HepG2 (cell line): Measurements from ENCODE around the gene DPM2. TPM values are rescaled to one million over a fixed set of nuclear protein-coding genes. Genes with fewer than 3 reads are reported as not detected.

Source experiments
- ATAC-seq: fragments of 200-7000 bp; cut with Tn5 transposase; 3 replicates; pipeline ENCODE4 v1.9.1; 2020; ENCODE audit warnings: mild to moderate bottlenecking, moderate library complexity
- BruUV-seq: library from RNA; stranded (reverse); fragments of 400-500 nt; replicated peaks from 2 replicates; lab custom pipeline; 2021; lab: Mats Ljungman, UMichigan
- CTCF ChIA-PET: fragments of 300-600 bp; formaldehyde crosslinking; extraction: SDS; loops from one replicate; lab custom pipeline; 2021; ENCODE audit warnings: low total read pairs, inconsistent platforms, low intra/inter-chr PET ratio; lab: Yijun Ruan, JAX
- POLR2A ChIA-PET: fragments of 350-600 bp; sonication (Branson Sonifier 250); formaldehyde crosslinking; loops from one replicate; lab custom pipeline; 2020; ENCODE audit warnings: antibody characterized with exemption, inconsistent platforms; lab: Yijun Ruan, JAX
- DNase-seq: peaks from one replicate; pipeline ENCODE4 v3.0.0-alpha.2; 2015; ENCODE audit warnings: low spot score
- FAIRE-seq: peaks from 3 replicates; lab custom pipeline; 2011; peaks lifted over from hg19 to GRCh38; lab: Jason Lieb, UNC
- H2AFZ ChIP-seq: one replicate; pipeline ENCODE4 v1.6.1; 2011; ENCODE audit warnings: low read length, inconsistent platforms
- H3K27ac ChIP-seq: fragments of 300-600 bp; 3 replicates; pipeline ENCODE4 v1.8.0; 2011; ENCODE audit warnings: mixed run types, mild to moderate bottlenecking, mixed read lengths, low read length, inconsistent platforms; ENCODE audit not compliant: insufficient read depth; ENCODE audit errors: extremely low read length
- H3K27me3 ChIP-seq, 2 experiments: fragments of 200-600 bp in 1 of 2; 2 replicates in 1 of 2; 3 replicates in 1 of 2; pipeline versions ENCODE4 v1.6.0 to v1.8.0; 2011; ENCODE audit warnings: low read length in 2 of 2, mild to moderate bottlenecking in 2 of 2, moderate library complexity in 2 of 2, inconsistent platforms in 1 of 2; ENCODE audit not compliant: insufficient read depth in 2 of 2, control insufficient read depth in 1 of 2
- H3K36me3 ChIP-seq, 2 experiments: fragments of 200-600 bp in 1 of 2; replicated peaks in 1 of 2; 2 replicates in 1 of 2; 3 replicates in 1 of 2; pipeline versions ENCODE4 v1.5.1 to v1.8.0; 2011; ENCODE audit warnings: low read length in 2 of 2, inconsistent platforms in 1 of 2; ENCODE audit not compliant: insufficient read depth in 2 of 2, control insufficient read depth in 1 of 2
- H3K4me1 ChIP-seq: 2 replicates; pipeline ENCODE4 v1.5.1; 2012; ENCODE audit warnings: low read length, inconsistent platforms; ENCODE audit not compliant: insufficient read depth
- H3K4me2 ChIP-seq: 2 replicates; pipeline ENCODE4 v1.6.0; 2011; ENCODE audit warnings: low read depth, low read length, inconsistent platforms
- H3K4me3 ChIP-seq, 3 experiments: fragments of 200-600 bp in 1 of 3; sonication (generic), shearing (Covaris generic) in 1 of 3; replicated peaks in 1 of 3; 2 replicates each; pipeline ENCODE4 v1.5.1; 2011 to 2016; ENCODE audit warnings: low read length in 3 of 3, inconsistent platforms in 2 of 3, low read depth in 2 of 3, mild to moderate bottlenecking in 2 of 3, control low read depth in 1 of 3, mixed read lengths in 1 of 3; ENCODE audit not compliant: insufficient read depth in 1 of 3
- H3K79me2 ChIP-seq: one replicate; pipeline ENCODE4 v1.6.1; 2011; ENCODE audit warnings: low read length, inconsistent platforms; ENCODE audit not compliant: insufficient read depth
- H3K9ac ChIP-seq: 2 replicates; pipeline ENCODE4 v1.6.0; 2011; ENCODE audit warnings: mild to moderate bottlenecking, low read depth, low read length, inconsistent platforms; ENCODE audit not compliant: insufficient read depth
- H3K9me3 ChIP-seq: 2 replicates; pipeline ENCODE4 v1.5.1; 2012; ENCODE audit warnings: mild to moderate bottlenecking, low read length
- H4K20me1 ChIP-seq: 2 replicates; pipeline ENCODE4 v1.6.0; 2011; ENCODE audit warnings: inconsistent platforms, mild to moderate bottlenecking, low read length, moderate library complexity; ENCODE audit not compliant: insufficient read depth
- FOXM1 ChIP-seq: sonication (generic); formaldehyde crosslinking; IDR thresholded peaks from 2 replicates; pipeline ENCODE4 v1.5.0; 2020; ENCODE audit warnings: missing genetic modification reagents
- FOXO1 ChIP-seq: sonication (generic); formaldehyde crosslinking; IDR thresholded peaks from 2 replicates; pipeline ENCODE4 v1.4.0; 2020; ENCODE audit warnings: missing genetic modification reagents
- KAT2B ChIP-seq: fragments of 150-350 bp; IDR thresholded peaks from 2 replicates; pipeline ENCODE4 v1.6.1; 2014; ENCODE audit warnings: low read depth, low read length, borderline replicate concordance
- KLF16 ChIP-seq, 2 experiments: sonication (generic) in 1 of 2; formaldehyde crosslinking in 1 of 2; IDR thresholded peaks; 2 replicates each; pipeline versions ENCODE4 v1.6.1 to v1.8.0; 2016 to 2023; ENCODE audit warnings: missing genetic modification reagents in 2 of 2, missing compliant biosample characterization in 1 of 2
- MBD4 ChIP-seq: IDR thresholded peaks from 2 replicates; pipeline ENCODE4 v1.6.1; 2012; ENCODE audit warnings: low read length, inconsistent platforms, borderline replicate concordance
- REXO4 ChIP-seq: sonication (generic); formaldehyde crosslinking; IDR thresholded peaks from 2 replicates; pipeline ENCODE4 v1.8.0; 2022; ENCODE audit warnings: missing genetic modification reagents, mild to moderate bottlenecking, borderline replicate concordance
- SP140L ChIP-seq: sonication (generic); formaldehyde crosslinking; IDR thresholded peaks from 2 replicates; pipeline ENCODE4 v1.4.0; 2020; ENCODE audit warnings: missing genetic modification reagents, borderline replicate concordance
- ZEB1 ChIP-seq: IDR thresholded peaks from 2 replicates; pipeline ENCODE4 v1.6.1; 2012; ENCODE audit warnings: mild to moderate bottlenecking, low read depth, inconsistent platforms; ENCODE audit not compliant: insufficient replicate concordance
- ZFP1 ChIP-seq: IDR thresholded peaks from 2 replicates; pipeline ENCODE4 v1.6.1; 2016
- ZNF205 ChIP-seq: IDR thresholded peaks from 2 replicates; pipeline ENCODE4 v1.6.1; 2018; ENCODE audit warnings: missing biosample characterization, missing genetic modification reagents
- ZNF296 ChIP-seq: sonication (generic); formaldehyde crosslinking; conservative IDR thresholded peaks from 2 replicates; pipeline ENCODE4 v1.5.0; 2020; ENCODE audit warnings: mild to moderate bottlenecking, missing genetic modification reagents
- ZNF451 ChIP-seq: sonication (generic); formaldehyde crosslinking; IDR thresholded peaks from 2 replicates; pipeline ENCODE4 v1.5.0; 2020; ENCODE audit warnings: mild to moderate bottlenecking, missing genetic modification reagents
- WGBS: methylation state at CpG from one replicate; pipeline ENCODE4 v1.1.6; 2017; ENCODE audit warnings: low lambda C conversion rate; 5-methylcytosine and 5-hydroxymethylcytosine counted together
- in situ Hi-C: cut with HindIII; loops from 2 replicates; pipeline ENCODE4 v1.10.0; 2017; ENCODE audit warnings: low pct_unique_long_range_greater_than_20kb; ENCODE audit not compliant: extremely low pct_ligation_motif_present
- intact Hi-C: fragments of 100-400 bp; cut with micrococcal nuclease; formaldehyde crosslinking; loops from one replicate; pipeline ENCODE4 v1.10.0; 2022; ENCODE audit not compliant: unreplicated experiment
- polyA plus RNA-seq, 8 experiments: library from polyadenylated mRNA; depleted of rRNA in 3 of 8; stranded (reverse) in 7 of 8; unstranded in 1 of 8; fragments of >200 nt; fragmentation: Illumina TruSeq in 4 of 8; extraction: Trizol in 4 of 8; gene quantifications; 2 replicates each; pipeline versions ENCODE4 v1.2.1 to v1.2.3, GENCODE V29; 2011 to 2016; ENCODE audit warnings: low read depth in 4 of 8, missing spikeins in 1 of 8, mixed read lengths in 1 of 8; ENCODE audit not compliant: insufficient read depth in 1 of 8
- total RNA-seq, 5 experiments: library from RNA; depleted of rRNA; stranded (reverse); fragments of >200 nt; fragmentation: Illumina TruSeq; extraction: Trizol; gene quantifications; 2 replicates each; pipeline ENCODE4 v1.2.3, GENCODE V29; 2016; ENCODE audit warnings: low read depth in 1 of 5
- TF ChIP-seq, protein P1 (sequence below): sonication (generic); formaldehyde crosslinking; IDR thresholded peaks from 2 replicates; pipeline ENCODE4 v1.8.1; 2022; ENCODE audit warnings: low read depth, mild to moderate bottlenecking, missing genetic modification reagents
- TF ChIP-seq, protein P2 (sequence below): sonication (generic); formaldehyde crosslinking; IDR thresholded peaks from 2 replicates; pipeline ENCODE4 v1.4.0; 2020; ENCODE audit warnings: missing genetic modification reagents
- TF ChIP-seq, protein P3 (sequence below): sonication (generic); formaldehyde crosslinking; IDR thresholded peaks from 2 replicates; pipeline ENCODE4 v1.4.0; 2020; ENCODE audit warnings: missing genetic modification reagents
- TF ChIP-seq, protein P4 (sequence below): sonication (generic); formaldehyde crosslinking; IDR thresholded peaks from 2 replicates; pipeline ENCODE4 v1.4.0; 2020; ENCODE audit warnings: mild to moderate bottlenecking, missing genetic modification reagents, borderline replicate concordance

DPM2 gene
- total and polyA plus RNA-seq, 2 of the 13 experiments (the other 11 are each of a cell fraction or from before 2014, with no cell fraction given), result 24.8 to 35.3 TPM

DNA sequence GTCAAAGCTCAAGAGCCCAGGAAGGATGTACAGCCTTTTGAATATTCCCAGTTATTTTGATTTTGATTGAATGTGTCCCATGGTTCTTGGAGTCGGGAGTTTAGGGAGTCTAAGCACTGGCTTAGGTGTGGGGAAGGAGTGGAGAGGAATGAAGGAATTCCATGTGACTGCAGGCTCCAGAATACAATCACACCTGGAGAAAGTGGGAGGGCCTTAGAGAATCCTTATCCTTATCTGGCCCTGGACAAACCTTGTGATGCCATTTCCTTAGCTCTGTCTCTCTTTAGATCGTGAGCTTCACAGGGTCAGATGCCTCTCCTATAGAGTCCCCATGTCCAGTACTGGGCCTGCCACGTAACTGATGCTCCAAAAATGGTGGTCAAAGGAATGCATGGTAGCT is 47.4 kb upstream of the DPM2 start:
- H3K27ac ChIP-seq, result no peak overlapping the region

More for the DNA sequence above, 47.4 kb upstream of the DPM2 start:
- FAIRE-seq (no peak), ATAC-seq (no peak), DNase-seq (no peak)
- Histone ChIP-seq H3K4me3 (no peak overlapping the region), H4K20me1 (no peaks in the 10 kb centered on the region), H3K4me2 (no peak overlapping the region), H3K27me3 (no peaks in the 10 kb centered on the region), H3K79me2 (peaks cover 2% of the 10 kb centered on the region), H3K36me3 (no peaks in the 10 kb centered on the region), H2AFZ (no peak overlapping the region), H3K9ac (no peak overlapping the region), H3K4me1 (peaks cover 76% of the 10 kb centered on the region), H3K9me3 (no peaks in the 10 kb centered on the region)
- in situ Hi-C loops, result no loop called here
- 85% methylated on average over 2 of the region's 3 CpGs for WGBS
- TF ChIP-seq ZNF296, result no peak
- TF ChIP-seq, protein P1, sequence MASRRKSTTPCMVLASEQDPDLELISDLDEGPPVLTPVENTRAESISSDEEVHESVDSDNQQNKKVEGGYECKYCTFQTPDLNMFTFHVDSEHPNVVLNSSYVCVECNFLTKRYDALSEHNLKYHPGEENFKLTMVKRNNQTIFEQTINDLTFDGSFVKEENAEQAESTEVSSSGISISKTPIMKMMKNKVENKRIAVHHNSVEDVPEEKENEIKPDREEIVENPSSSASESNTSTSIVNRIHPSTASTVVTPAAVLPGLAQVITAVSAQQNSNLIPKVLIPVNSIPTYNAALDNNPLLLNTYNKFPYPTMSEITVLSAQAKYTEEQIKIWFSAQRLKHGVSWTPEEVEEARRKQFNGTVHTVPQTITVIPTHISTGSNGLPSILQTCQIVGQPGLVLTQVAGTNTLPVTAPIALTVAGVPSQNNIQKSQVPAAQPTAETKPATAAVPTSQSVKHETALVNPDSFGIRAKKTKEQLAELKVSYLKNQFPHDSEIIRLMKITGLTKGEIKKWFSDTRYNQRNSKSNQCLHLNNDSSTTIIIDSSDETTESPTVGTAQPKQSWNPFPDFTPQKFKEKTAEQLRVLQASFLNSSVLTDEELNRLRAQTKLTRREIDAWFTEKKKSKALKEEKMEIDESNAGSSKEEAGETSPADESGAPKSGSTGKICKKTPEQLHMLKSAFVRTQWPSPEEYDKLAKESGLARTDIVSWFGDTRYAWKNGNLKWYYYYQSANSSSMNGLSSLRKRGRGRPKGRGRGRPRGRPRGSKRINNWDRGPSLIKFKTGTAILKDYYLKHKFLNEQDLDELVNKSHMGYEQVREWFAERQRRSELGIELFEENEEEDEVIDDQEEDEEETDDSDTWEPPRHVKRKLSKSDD (CRISPR knock-in tag), result no peak
- no peak for TF ChIP-seq KAT2B
- TF ChIP-seq, protein P2, sequence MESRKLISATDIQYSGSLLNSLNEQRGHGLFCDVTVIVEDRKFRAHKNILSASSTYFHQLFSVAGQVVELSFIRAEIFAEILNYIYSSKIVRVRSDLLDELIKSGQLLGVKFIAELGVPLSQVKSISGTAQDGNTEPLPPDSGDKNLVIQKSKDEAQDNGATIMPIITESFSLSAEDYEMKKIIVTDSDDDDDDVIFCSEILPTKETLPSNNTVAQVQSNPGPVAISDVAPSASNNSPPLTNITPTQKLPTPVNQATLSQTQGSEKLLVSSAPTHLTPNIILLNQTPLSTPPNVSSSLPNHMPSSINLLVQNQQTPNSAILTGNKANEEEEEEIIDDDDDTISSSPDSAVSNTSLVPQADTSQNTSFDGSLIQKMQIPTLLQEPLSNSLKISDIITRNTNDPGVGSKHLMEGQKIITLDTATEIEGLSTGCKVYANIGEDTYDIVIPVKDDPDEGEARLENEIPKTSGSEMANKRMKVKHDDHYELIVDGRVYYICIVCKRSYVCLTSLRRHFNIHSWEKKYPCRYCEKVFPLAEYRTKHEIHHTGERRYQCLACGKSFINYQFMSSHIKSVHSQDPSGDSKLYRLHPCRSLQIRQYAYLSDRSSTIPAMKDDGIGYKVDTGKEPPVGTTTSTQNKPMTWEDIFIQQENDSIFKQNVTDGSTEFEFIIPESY (CRISPR knock-in tag), result no peak
- TF ChIP-seq KLF16 (CRISPR knock-in tag; IDR thresholded peaks at IDR 0.05), result no peak
- no peak for TF ChIP-seq SP140L (CRISPR knock-in tag)
- TF ChIP-seq, protein P3, sequence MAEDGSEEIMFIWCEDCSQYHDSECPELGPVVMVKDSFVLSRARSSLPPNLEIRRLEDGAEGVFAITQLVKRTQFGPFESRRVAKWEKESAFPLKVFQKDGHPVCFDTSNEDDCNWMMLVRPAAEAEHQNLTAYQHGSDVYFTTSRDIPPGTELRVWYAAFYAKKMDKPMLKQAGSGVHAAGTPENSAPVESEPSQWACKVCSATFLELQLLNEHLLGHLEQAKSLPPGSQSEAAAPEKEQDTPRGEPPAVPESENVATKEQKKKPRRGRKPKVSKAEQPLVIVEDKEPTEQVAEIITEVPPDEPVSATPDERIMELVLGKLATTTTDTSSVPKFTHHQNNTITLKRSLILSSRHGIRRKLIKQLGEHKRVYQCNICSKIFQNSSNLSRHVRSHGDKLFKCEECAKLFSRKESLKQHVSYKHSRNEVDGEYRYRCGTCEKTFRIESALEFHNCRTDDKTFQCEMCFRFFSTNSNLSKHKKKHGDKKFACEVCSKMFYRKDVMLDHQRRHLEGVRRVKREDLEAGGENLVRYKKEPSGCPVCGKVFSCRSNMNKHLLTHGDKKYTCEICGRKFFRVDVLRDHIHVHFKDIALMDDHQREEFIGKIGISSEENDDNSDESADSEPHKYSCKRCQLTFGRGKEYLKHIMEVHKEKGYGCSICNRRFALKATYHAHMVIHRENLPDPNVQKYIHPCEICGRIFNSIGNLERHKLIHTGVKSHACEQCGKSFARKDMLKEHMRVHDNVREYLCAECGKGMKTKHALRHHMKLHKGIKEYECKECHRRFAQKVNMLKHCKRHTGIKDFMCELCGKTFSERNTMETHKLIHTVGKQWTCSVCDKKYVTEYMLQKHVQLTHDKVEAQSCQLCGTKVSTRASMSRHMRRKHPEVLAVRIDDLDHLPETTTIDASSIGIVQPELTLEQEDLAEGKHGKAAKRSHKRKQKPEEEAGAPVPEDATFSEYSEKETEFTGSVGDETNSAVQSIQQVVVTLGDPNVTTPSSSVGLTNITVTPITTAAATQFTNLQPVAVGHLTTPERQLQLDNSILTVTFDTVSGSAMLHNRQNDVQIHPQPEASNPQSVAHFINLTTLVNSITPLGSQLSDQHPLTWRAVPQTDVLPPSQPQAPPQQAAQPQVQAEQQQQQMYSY, result no peak
- TF ChIP-seq ZEB1, result no peak
- no peak for TF ChIP-seq ZFP1 (CRISPR knock-in tag)
- TF ChIP-seq FOXM1 (CRISPR knock-in tag), result no peak
- TF ChIP-seq REXO4 (CRISPR knock-in tag), result no peak
- no peak for TF ChIP-seq MBD4
- TF ChIP-seq, protein P4, sequence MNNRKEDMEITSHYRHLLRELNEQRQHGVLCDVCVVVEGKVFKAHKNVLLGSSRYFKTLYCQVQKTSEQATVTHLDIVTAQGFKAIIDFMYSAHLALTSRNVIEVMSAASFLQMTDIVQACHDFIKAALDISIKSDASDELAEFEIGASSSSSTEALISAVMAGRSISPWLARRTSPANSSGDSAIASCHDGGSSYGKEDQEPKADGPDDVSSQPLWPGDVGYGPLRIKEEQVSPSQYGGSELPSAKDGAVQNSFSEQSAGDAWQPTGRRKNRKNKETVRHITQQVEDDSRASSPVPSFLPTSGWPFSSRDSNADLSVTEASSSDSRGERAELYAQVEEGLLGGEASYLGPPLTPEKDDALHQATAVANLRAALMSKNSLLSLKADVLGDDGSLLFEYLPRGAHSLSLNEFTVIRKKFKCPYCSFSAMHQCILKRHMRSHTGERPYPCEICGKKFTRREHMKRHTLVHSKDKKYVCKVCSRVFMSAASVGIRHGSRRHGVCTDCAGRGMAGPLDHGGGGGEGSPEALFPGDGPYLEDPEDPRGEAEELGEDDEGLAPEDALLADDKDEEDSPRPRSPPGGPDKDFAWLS (CRISPR knock-in tag), result no peak
- TF ChIP-seq FOXO1 (CRISPR knock-in tag), result no peak
- TF ChIP-seq ZNF205 (CRISPR knock-in tag), result no peak
- no peak for TF ChIP-seq ZNF451 (CRISPR knock-in tag)
- ChIA-PET POLR2A (no interaction called here), CTCF (no interaction called here)
- no TSS peak for BruUV-seq
- intact Hi-C loops, result no loop called here
